Cardiac muscle cell (in vitro differentiated cells and primary cell): ENCODE data around the gene WBP2NL. TPM values are rescaled to one million over a fixed set of nuclear protein-coding genes. Genes with fewer than 3 reads are reported as not detected.

Source experiments
- DNase-seq, 2 donors: peaks; one replicate each; pipeline versions ENCODE4 v3.0.0 to v3.0.0-alpha.2; 2010 to 2017; ENCODE audit warnings: low read depth in 1 of 2, low spot score in 1 of 2
- H3K27ac ChIP-seq: fragments of 200-600 bp; sonication (generic); 2 replicates; pipeline ENCODE4 v1.5.1; 2016
- H3K27me3 ChIP-seq: fragments of 200-600 bp; sonication (generic); 2 replicates; pipeline ENCODE4 v1.6.0; 2016; ENCODE audit warnings: control low read depth
- H3K36me3 ChIP-seq: fragments of 200-600 bp; sonication (generic); 2 replicates; pipeline ENCODE4 v1.5.1; 2016; ENCODE audit warnings: control low read depth
- H3K4me1 ChIP-seq: fragments of 200-600 bp; sonication (generic); 2 replicates; pipeline ENCODE4 v1.8.1; 2017; ENCODE audit warnings: low read depth, mild to moderate bottlenecking, mixed run types
- H3K4me3 ChIP-seq: fragments of 200-600 bp; sonication (generic); 2 replicates; pipeline ENCODE4 v1.5.1; 2016; ENCODE audit warnings: mild to moderate bottlenecking
- H3K9me3 ChIP-seq: fragments of 200-600 bp; sonication (generic); 2 replicates; pipeline ENCODE4 v1.5.1; 2017; ENCODE audit warnings: low read depth, mild to moderate bottlenecking, control low read depth
- polyA plus RNA-seq: library from polyadenylated mRNA; unstranded; fragments of >200 nt; fragmentation: Nextera tagmentation; extraction: Ambion mirVana; gene quantifications from 2 replicates; pipeline ENCODE4 v1.2.1, GENCODE V29; 2016
- total RNA-seq: library from RNA; depleted of rRNA; stranded (reverse); fragments of >200 nt; gene quantifications from 2 replicates; pipeline ENCODE4 v1.2.3, GENCODE V29; 2016
- TF ChIP-seq, protein P1 (sequence below): IDR thresholded peaks from 2 replicates; pipeline ENCODE4 v1.5.1; 2012; ENCODE audit warnings: low read depth, mild to moderate bottlenecking, low read length

Gene WBP2NL
- total and polyA plus RNA-seq, 2 experiments from 2014 or later = not detected

DNA sequence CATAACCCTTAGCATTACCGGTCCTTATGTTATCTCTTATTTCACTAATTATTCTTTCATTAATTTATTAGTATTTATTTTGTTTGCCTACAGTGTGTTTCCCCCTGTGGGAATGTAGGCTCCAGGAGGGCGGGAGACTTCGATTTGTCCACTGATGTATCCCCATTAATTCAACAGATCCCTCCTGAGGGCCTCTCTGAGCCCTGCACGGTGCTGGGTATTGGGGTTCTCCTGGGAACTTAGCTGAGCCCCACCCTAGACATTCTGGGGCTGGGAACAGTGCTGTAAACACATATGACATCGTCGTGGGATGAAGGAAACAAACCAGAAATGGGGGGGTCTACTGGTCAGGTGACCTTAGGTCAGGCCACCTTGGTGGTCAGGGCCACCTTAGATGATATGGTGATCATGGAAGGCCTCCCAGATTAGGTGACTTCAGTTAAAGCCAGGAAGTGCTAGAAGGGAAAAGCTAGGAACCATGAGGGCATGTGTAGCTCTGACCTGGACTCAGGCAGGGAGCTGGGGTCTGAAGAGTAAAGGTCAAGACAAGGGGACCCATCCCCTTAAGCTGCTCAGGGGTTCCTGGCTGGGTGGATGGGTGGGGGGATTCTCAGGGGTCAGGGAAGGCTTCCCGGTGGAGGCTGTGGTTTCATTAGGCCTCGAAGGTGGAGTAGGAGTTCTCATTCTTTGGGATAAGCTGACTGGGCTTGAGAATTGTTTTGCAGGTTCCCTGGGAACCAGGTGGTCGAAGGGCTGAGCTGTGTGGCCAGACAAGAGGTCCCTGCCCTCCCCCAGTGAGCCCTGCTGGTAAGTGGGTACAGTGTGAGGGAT, 76.5 kb downstream of the WBP2NL start:
- peaks cover 22% of the 10 kb centered on the region for H3K4me1 ChIP-seq
- TF ChIP-seq, protein P1, sequence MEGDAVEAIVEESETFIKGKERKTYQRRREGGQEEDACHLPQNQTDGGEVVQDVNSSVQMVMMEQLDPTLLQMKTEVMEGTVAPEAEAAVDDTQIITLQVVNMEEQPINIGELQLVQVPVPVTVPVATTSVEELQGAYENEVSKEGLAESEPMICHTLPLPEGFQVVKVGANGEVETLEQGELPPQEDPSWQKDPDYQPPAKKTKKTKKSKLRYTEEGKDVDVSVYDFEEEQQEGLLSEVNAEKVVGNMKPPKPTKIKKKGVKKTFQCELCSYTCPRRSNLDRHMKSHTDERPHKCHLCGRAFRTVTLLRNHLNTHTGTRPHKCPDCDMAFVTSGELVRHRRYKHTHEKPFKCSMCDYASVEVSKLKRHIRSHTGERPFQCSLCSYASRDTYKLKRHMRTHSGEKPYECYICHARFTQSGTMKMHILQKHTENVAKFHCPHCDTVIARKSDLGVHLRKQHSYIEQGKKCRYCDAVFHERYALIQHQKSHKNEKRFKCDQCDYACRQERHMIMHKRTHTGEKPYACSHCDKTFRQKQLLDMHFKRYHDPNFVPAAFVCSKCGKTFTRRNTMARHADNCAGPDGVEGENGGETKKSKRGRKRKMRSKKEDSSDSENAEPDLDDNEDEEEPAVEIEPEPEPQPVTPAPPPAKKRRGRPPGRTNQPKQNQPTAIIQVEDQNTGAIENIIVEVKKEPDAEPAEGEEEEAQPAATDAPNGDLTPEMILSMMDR = no peak
- DNase-seq = no peak
- H3K9me3 ChIP-seq = no peaks in the 10 kb centered on the region
- H3K27ac ChIP-seq = no peak overlapping the region
- H3K36me3 ChIP-seq = no peaks in the 10 kb centered on the region
- H3K27me3 ChIP-seq = no peaks in the 10 kb centered on the region
- no peak overlapping the region for H3K4me3 ChIP-seq

DNA sequence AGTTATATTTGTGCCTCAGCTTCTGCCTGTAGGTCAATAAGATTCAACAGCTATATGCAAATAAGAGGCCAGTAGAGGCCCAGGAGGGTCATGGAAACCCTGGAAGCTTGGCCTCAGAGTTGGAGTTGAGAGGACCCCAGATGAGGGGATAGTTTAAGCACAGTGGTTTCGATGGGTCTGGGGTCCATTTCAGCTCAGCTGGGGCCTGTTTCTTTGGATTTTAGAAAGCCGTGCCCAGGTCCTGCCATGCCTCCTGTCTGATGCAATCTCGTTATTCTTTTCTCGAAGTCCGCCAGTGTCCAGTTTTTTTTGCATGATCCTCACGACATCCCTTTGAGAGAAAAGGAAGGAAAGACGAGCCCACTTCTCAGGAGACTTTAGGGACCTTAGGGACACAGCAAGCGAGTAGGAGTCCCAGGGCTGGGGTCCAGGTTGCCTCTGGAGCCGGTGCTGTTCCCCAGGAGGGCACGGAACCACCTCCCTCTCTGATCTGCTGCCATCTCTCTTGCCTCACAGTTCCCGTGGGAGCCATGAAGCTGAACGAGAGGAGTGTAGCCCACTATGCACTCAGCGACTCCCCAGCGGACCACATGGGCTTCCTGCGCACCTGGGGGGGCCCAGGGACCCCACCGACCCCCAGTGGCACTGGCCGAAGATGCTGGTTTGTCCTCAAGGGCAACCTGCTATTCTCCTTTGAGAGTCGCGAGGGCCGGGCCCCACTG, 78.3 kb downstream of the WBP2NL start:
- Histone ChIP-seq H3K27me3 (no peaks in the 10 kb centered on the region), H3K27ac (no peak overlapping the region), H3K9me3 (no peaks in the 10 kb centered on the region), H3K36me3 (peaks cover 2% of the 10 kb centered on the region), H3K4me3 (no peak overlapping the region), H3K4me1 (peaks cover 23% of the 10 kb centered on the region)
- TF ChIP-seq, protein P1 = no peak
- DNase-seq = no peak

DNA sequence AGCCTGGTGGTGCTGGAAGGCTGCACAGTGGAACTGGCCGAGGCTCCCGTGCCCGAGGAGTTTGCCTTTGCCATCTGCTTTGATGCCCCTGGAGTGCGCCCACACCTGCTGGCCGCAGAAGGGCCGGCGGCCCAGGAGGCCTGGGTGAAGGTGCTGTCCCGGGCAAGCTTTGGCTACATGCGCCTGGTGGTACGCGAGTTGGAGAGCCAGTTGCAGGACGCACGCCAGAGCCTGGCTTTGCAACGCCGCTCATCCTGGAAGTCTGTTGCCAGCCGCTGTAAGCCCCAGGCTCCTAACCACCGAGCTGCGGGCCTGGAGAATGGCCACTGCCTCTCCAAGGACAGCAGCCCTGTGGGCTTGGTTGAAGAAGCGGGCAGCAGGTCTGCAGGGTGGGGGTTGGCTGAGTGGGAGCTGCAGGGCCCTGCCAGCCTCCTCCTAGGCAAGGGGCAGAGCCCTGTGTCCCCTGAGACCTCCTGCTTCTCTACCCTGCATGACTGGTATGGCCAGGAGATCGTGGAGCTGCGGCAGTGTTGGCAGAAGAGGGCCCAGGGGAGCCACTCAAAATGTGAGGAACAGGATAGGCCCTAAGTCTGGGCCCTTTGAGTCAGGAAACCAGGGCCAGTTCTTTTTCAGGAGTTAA, 79.0 kb downstream of the WBP2NL start:
- Histone ChIP-seq H3K4me1 (peaks cover 20% of the 10 kb centered on the region), H3K4me3 (no peak overlapping the region), H3K27me3 (no peaks in the 10 kb centered on the region), H3K36me3 (peaks cover 9% of the 10 kb centered on the region), H3K27ac (peak overlapping the region; percentile 96), H3K9me3 (no peaks in the 10 kb centered on the region)
- TF ChIP-seq, protein P1 = no peak
- no peak for DNase-seq

Other genes with a start within 250 kb of the WBP2NL start
- 14.8 and 19.3 TPM in 2 replicates for gene CCDC134, start 198.1 kb upstream of the WBP2NL start, total RNA-seq
- gene CCDC134, start 198.1 kb upstream of the WBP2NL start, polyA plus RNA-seq = 10.3 and 11.5 TPM in 2 replicates
- 259 and 273 TPM in 2 replicates for gene SREBF2, start 165.7 kb upstream of the WBP2NL start, total RNA-seq
- gene SREBF2, start 165.7 kb upstream of the WBP2NL start, polyA plus RNA-seq = 225 and 238 TPM in 2 replicates
- gene SHISA8, start 83.7 kb upstream of the WBP2NL start, total RNA-seq = not detected in 2 replicates
- 0.16 TPM in 1 of 2 replicates, not detected in the other for gene SHISA8, start 83.7 kb upstream of the WBP2NL start, polyA plus RNA-seq
- 0.14 and 1.9 TPM in 2 replicates for gene TNFRSF13C, start 72.0 kb upstream of the WBP2NL start, total RNA-seq
- gene TNFRSF13C, start 72.0 kb upstream of the WBP2NL start, polyA plus RNA-seq = 1.1 TPM in 2 replicates
- gene CENPM, start 51.6 kb upstream of the WBP2NL start, total RNA-seq = 22.0 and 26.7 TPM in 2 replicates
- gene CENPM, start 51.6 kb upstream of the WBP2NL start, polyA plus RNA-seq = 25.8 and 37.0 TPM in 2 replicates
- gene SEPTIN3, start 29.3 kb upstream of the WBP2NL start, total RNA-seq = 3.6 and 3.9 TPM in 2 replicates
- 2.9 and 3.4 TPM in 2 replicates for gene SEPTIN3, start 29.3 kb upstream of the WBP2NL start, polyA plus RNA-seq
- 31.7 and 34.9 TPM in 2 replicates for gene NAGA, start 72.0 kb downstream of the WBP2NL start, total RNA-seq
- gene NAGA, start 72.0 kb downstream of the WBP2NL start, polyA plus RNA-seq = 22.8 and 29.7 TPM in 2 replicates
- 1.1 and 2.2 TPM in 2 replicates for gene PHETA2, start 75.5 kb downstream of the WBP2NL start, total RNA-seq
- 0.68 and 1.1 TPM in 2 replicates for gene PHETA2, start 75.5 kb downstream of the WBP2NL start, polyA plus RNA-seq
- 9.2 and 10.3 TPM in 2 replicates for gene SMDT1, start 80.9 kb downstream of the WBP2NL start, total RNA-seq
- 212 and 237 TPM in 2 replicates for gene SMDT1, start 80.9 kb downstream of the WBP2NL start, polyA plus RNA-seq
- gene NDUFA6, start 92.0 kb downstream of the WBP2NL start, total RNA-seq = 134 and 186 TPM in 2 replicates
- 289 and 324 TPM in 2 replicates for gene NDUFA6, start 92.0 kb downstream of the WBP2NL start, polyA plus RNA-seq
- 0.14 and 2.2 TPM in 2 replicates for gene CYP2D6, start 132.0 kb downstream of the WBP2NL start, total RNA-seq
- 2.3 and 2.6 TPM in 2 replicates for gene CYP2D6, start 132.0 kb downstream of the WBP2NL start, polyA plus RNA-seq